CD4-positive, alpha-beta T cell treated with Interleukin-15 for 4 hours (primary cell): ENCODE data around the gene GUCA2A.

Source experiments
- DNase-seq: peaks from one replicate; pipeline ENCODE4 v3.0.0-alpha.2; 2020; ENCODE audit warnings: low spot score

The GUCA2A gene

GRCh38 chr1:42153624-42154023, 10.9 kb downstream of the GUCA2A start:
- no peak for DNase-seq

- no peak for DNase-seq
These were observed 11.5 kb downstream of the GUCA2A start, which contains the start of gene GUCA2B for GRCh38 chr1:42152907-42153600. TSS of gene GUCA2B (plus strand) at chr1:42153410. CDS start at chr1:42153451, 41 bp downstream.

GRCh38 chr1:42152119-42152518, 12.4 kb downstream of the GUCA2A start:
- DNase-seq, result no peak

- DNase-seq, result no peak
These were observed 13.9 kb downstream of the GUCA2A start for GRCh38 chr1:42150651-42151050.

GRCh38 chr1:42148166-42148565, 16.4 kb downstream of the GUCA2A start:
- no peak for DNase-seq

GRCh38 chr1:42146626-42147320, 17.8 kb downstream of the GUCA2A start:
- DNase-seq, result peak; percentile 60

GRCh38 chr1:42145764-42146625, 18.6 kb downstream of the GUCA2A start:
- no peak for DNase-seq

- no peak for DNase-seq
These were observed 19.2 kb downstream of the GUCA2A start for GRCh38 chr1:42145389-42145716.

GRCh38 chr1:42144711-42145388, 19.7 kb downstream of the GUCA2A start:
- DNase-seq, result no peak

- no peak for DNase-seq
These were observed 20.4 kb downstream of the GUCA2A start for GRCh38 chr1:42143896-42144710.

- DNase-seq, result no peak
These were observed 21.5 kb downstream of the GUCA2A start for GRCh38 chr1:42142894-42143675.

GRCh38 chr1:42141978-42142377, 22.6 kb downstream of the GUCA2A start:
- no peak for DNase-seq

- no peak for DNase-seq
These were observed 24.4 kb downstream of the GUCA2A start for GRCh38 chr1:42140191-42140590.

- DNase-seq, result no peak
These were observed 25.1 kb downstream of the GUCA2A start for GRCh38 chr1:42139444-42139843.

- DNase-seq, result no peak
These were observed 26.0 kb downstream of the GUCA2A start for GRCh38 chr1:42138586-42138985.

GRCh38 chr1:42137766-42138165, 26.8 kb downstream of the GUCA2A start:
- no peak for DNase-seq

- no peak for DNase-seq
These were observed 28.1 kb downstream of the GUCA2A start for GRCh38 chr1:42136466-42136865.

- DNase-seq, result no peak
These were observed 29.1 kb downstream of the GUCA2A start for GRCh38 chr1:42135426-42135825.

- DNase-seq, result no peak
These were observed 30.6 kb downstream of the GUCA2A start for GRCh38 chr1:42133809-42134526.

- no peak for DNase-seq
These were observed 31.2 kb downstream of the GUCA2A start for GRCh38 chr1:42133390-42133789.
